GM23248 (cell line): ENCODE measurements around the gene ABHD4. TPM values are rescaled to one million over a fixed set of nuclear protein-coding genes. Genes with fewer than 3 reads are reported as not detected.
"Not testable (repeated sequence)": the region's sequence is repeated elsewhere in the genome, so short reads cannot be mapped to it uniquely, and the experiment has no call there.

ENCODE experiments used
- DNase-seq: peaks from one replicate; pipeline ENCODE4 v3.0.0-alpha.2; 2015
- H2AFZ ChIP-seq: fragments of 200-600 bp; sonication (generic); 2 replicates; pipeline ENCODE4 v1.6.1; 2016; ENCODE audit warnings: antibody characterized with exemption
- H3F3A ChIP-seq: fragments of 200-600 bp; sonication (generic); 2 replicates; pipeline ENCODE4 v1.6.1; 2016; ENCODE audit warnings: mild to moderate bottlenecking, antibody characterized with exemption, mixed run types; ENCODE audit not compliant: insufficient read depth
- H3K27ac ChIP-seq: fragments of 200-600 bp; sonication (generic); 2 replicates; pipeline ENCODE4 v1.5.1; 2016; ENCODE audit warnings: mild to moderate bottlenecking
- H3K27me3 ChIP-seq: fragments of 200-600 bp; sonication (generic); replicated peaks from 2 replicates; pipeline ENCODE4 v1.6.1; 2016; ENCODE audit warnings: mild to moderate bottlenecking; ENCODE audit not compliant: insufficient read depth
- H3K36me3 ChIP-seq: fragments of 200-600 bp; sonication (generic); 2 replicates; pipeline ENCODE4 v1.6.1; 2016; ENCODE audit warnings: low read depth, mild to moderate bottlenecking
- H3K4me1 ChIP-seq: fragments of 200-600 bp; sonication (generic); 2 replicates; pipeline ENCODE4 v1.6.1; 2016; ENCODE audit warnings: mild to moderate bottlenecking; ENCODE audit not compliant: insufficient read depth
- H3K4me2 ChIP-seq: fragments of 200-600 bp; sonication (generic); one replicate; pipeline ENCODE4 v1.6.1; 2016; ENCODE audit warnings: mild to moderate bottlenecking; ENCODE audit not compliant: unreplicated experiment
- H3K4me3 ChIP-seq: fragments of 200-600 bp; sonication (generic); 2 replicates; pipeline ENCODE4 v1.5.1; 2016; ENCODE audit warnings: mild to moderate bottlenecking
- H3K79me2 ChIP-seq: fragments of 200-600 bp; sonication (generic); 2 replicates; pipeline ENCODE4 v1.6.1; 2016; ENCODE audit warnings: mild to moderate bottlenecking; ENCODE audit not compliant: insufficient read depth
- H3K9ac ChIP-seq: fragments of 200-600 bp; sonication (generic); 2 replicates; pipeline ENCODE4 v1.6.1; 2016; ENCODE audit warnings: mild to moderate bottlenecking
- H3K9me2 ChIP-seq: fragments of 200-600 bp; sonication (generic); 2 replicates; pipeline ENCODE4 v1.6.1; 2016; ENCODE audit warnings: mixed run types, mild to moderate bottlenecking, moderate library complexity; ENCODE audit not compliant: insufficient read depth
- H3K9me3 ChIP-seq: fragments of 200-600 bp; sonication (generic); one replicate; pipeline ENCODE4 v1.6.1; 2017; ENCODE audit warnings: low read depth
- H4K20me1 ChIP-seq: fragments of 200-600 bp; sonication (generic); 2 replicates; pipeline ENCODE4 v1.6.0; 2016; ENCODE audit not compliant: insufficient read depth
- EZH2 ChIP-seq: fragments of 200-600 bp; sonication (generic); IDR thresholded peaks from 2 replicates; pipeline ENCODE4 v1.6.1; 2018; ENCODE audit warnings: antibody characterized with exemption, mild to moderate bottlenecking; ENCODE audit not compliant: insufficient read depth, poor library complexity, severe bottlenecking
- EZH2phosphoT487 ChIP-seq: fragments of 200-600 bp; sonication (generic); IDR thresholded peaks from 2 replicates; pipeline ENCODE4 v1.6.1; 2018; ENCODE audit warnings: antibody characterized with exemption, moderate library complexity, mild to moderate bottlenecking, low read depth; ENCODE audit not compliant: insufficient read depth
- WGBS, 2 experiments: methylation state at CpG; one replicate each; pipeline ENCODE4 v1.1.6; 2015 to 2017; ENCODE audit warnings: low lambda C conversion rate in 2 of 2, low coverage in 1 of 2; ENCODE audit errors: missing lambda C conversion rate in 2 of 2; 5-methylcytosine and 5-hydroxymethylcytosine counted together
- in situ Hi-C: fragments of 300-500 bp; cut with MboI; formaldehyde crosslinking; loops from 2 replicates; pipeline ENCODE4 v1.15.0; 2020
- polyA plus RNA-seq: library from polyadenylated mRNA; unstranded; fragments of >200 nt; fragmentation: Nextera tagmentation; extraction: Ambion mirVana; gene quantifications from 2 replicates; pipeline ENCODE4 v1.2.1, GENCODE V29; 2016
- total RNA-seq: library from RNA; depleted of rRNA; stranded (reverse); fragments of >200 nt; shearing (Covaris generic); gene quantifications from 2 replicates; pipeline ENCODE4 v1.2.3, GENCODE V29; 2014

The ABHD4 gene
- total and polyA plus RNA-seq, 2 experiments from 2014 or later: 16.8 to 26.5 TPM

GRCh38 chr14:22630486-22630885, 32.4 kb downstream of the ABHD4 start:
- H3K4me1 ChIP-seq: no peaks in the 10 kb centered on the region
- no peak overlapping the region for H3K4me2 ChIP-seq
- no peak overlapping the region for H3K9ac ChIP-seq
- 19 to 24% methylated on average over 2 of the region's 2 CpGs for WGBS, 2 experiments
- no peak overlapping the region for H3K4me3 ChIP-seq
- H3K9me2 ChIP-seq: no peaks in the 10 kb centered on the region
- peak; percentile 81 for DNase-seq
- in situ Hi-C loops: no loop called here
- no peaks in the 10 kb centered on the region for H4K20me1 ChIP-seq
- H3F3A ChIP-seq: no peaks in the 10 kb centered on the region
- no peaks in the 10 kb centered on the region for H3K36me3 ChIP-seq
- no peak overlapping the region for H2AFZ ChIP-seq
- no peak overlapping the region; the same call in 1 of the 2 replicates for H3K27ac ChIP-seq
- H3K9me3 ChIP-seq: no peaks in the 10 kb centered on the region
- no peak for TF ChIP-seq EZH2phosphoT487
- no peak for TF ChIP-seq EZH2
- H3K79me2 ChIP-seq: no peaks in the 10 kb centered on the region
- no peaks in the 10 kb centered on the region for H3K27me3 ChIP-seq

- TF ChIP-seq EZH2: no peak
- no peak for TF ChIP-seq EZH2phosphoT487
- 83 to 84% methylated on average over 8 of the region's 8 CpGs for WGBS, 2 experiments
- no peaks in the 10 kb centered on the region for H3K9me2 ChIP-seq
- DNase-seq: peak; percentile 20
- H3K4me3 ChIP-seq: no peak overlapping the region
- H3K9me3 ChIP-seq: no peaks in the 10 kb centered on the region
- no peaks in the 10 kb centered on the region for H3K27me3 ChIP-seq
- no peaks in the 10 kb centered on the region for H3F3A ChIP-seq
- H3K4me1 ChIP-seq: no peaks in the 10 kb centered on the region
- H3K36me3 ChIP-seq: no peaks in the 10 kb centered on the region
- in situ Hi-C loops: no loop called here
- no peaks in the 10 kb centered on the region for H4K20me1 ChIP-seq
- no peaks in the 10 kb centered on the region for H3K79me2 ChIP-seq
- H3K9ac ChIP-seq: no peak overlapping the region
- no peak overlapping the region for H3K27ac ChIP-seq
- no peak overlapping the region for H2AFZ ChIP-seq
- no peak overlapping the region for H3K4me2 ChIP-seq
These were observed 36.3 kb downstream of the ABHD4 start for GRCh38 chr14:22634233-22634900.

- H3K36me3 ChIP-seq, in situ Hi-C loops, H3K9me3 ChIP-seq, H3K9ac ChIP-seq, H3K27ac ChIP-seq, H3F3A ChIP-seq, DNase-seq, H3K9me2 ChIP-seq, H4K20me1 ChIP-seq, H3K4me2 ChIP-seq, H3K4me1 ChIP-seq, H3K27me3 ChIP-seq, H3K4me3 ChIP-seq, H3K79me2 ChIP-seq, H2AFZ ChIP-seq: not testable (repeated sequence)
- 4% methylated on average over 1 of the region's 1 CpG; no CpG with 5 or more reads in 1 of the 2 experiments for WGBS, 2 experiments
These were observed 37.9 kb downstream of the ABHD4 start for GRCh38 chr14:22635980-22636379.

- in situ Hi-C loops: no loop called here
- no peak for DNase-seq
- no peaks in the 10 kb centered on the region for H3K9me2 ChIP-seq
- no peak overlapping the region for H3K27ac ChIP-seq
- H2AFZ ChIP-seq: no peak overlapping the region
- no peaks in the 10 kb centered on the region for H3K36me3 ChIP-seq
- no peaks in the 10 kb centered on the region for H3K4me1 ChIP-seq
- TF ChIP-seq EZH2 (no peak), EZH2phosphoT487 (no peak)
- no peaks in the 10 kb centered on the region for H4K20me1 ChIP-seq
- H3K4me2 ChIP-seq: no peak overlapping the region
- no peak overlapping the region for H3K9ac ChIP-seq
- no peaks in the 10 kb centered on the region for H3K9me3 ChIP-seq
- no peak overlapping the region for H3K4me3 ChIP-seq
- no peaks in the 10 kb centered on the region for H3F3A ChIP-seq
- no peaks in the 10 kb centered on the region for H3K79me2 ChIP-seq
- no peaks in the 10 kb centered on the region for H3K27me3 ChIP-seq
These were observed 42.1 kb downstream of the ABHD4 start for GRCh38 chr14:22640192-22640591.

- Histone ChIP-seq H4K20me1 (no peaks in the 10 kb centered on the region), H3K27me3 (no peaks in the 10 kb centered on the region), H3K27ac (no peak overlapping the region), H3K4me2 (no peak overlapping the region), H3K36me3 (no peaks in the 10 kb centered on the region), H3K4me3 (no peak overlapping the region), H2AFZ (no peak overlapping the region), H3K9me2 (no peaks in the 10 kb centered on the region), H3K79me2 (no peaks in the 10 kb centered on the region), H3K9ac (no peak overlapping the region), H3K4me1 (peaks cover 11% of the 10 kb centered on the region), H3F3A (peaks cover 9% of the 10 kb centered on the region), H3K9me3 (no peaks in the 10 kb centered on the region)
- in situ Hi-C loops: no loop called here
- WGBS, 2 experiments: 29 to 32% methylated on average over 3 of the region's 3 CpGs
- TF ChIP-seq EZH2: no peak
- TF ChIP-seq EZH2phosphoT487: no peak
- peak; percentile 9 for DNase-seq
These were observed 43.7 kb downstream of the ABHD4 start for GRCh38 chr14:22641846-22642245.
